HG03103 (cell line): ENCODE data around the gene C22orf31.
"Not testable (repeated sequence)": the region's sequence is repeated elsewhere in the genome, so short reads cannot be mapped to it uniquely, and the experiment has no call there.

Source experiments
- ATAC-seq: cut with Tn5 transposase; IDR thresholded peaks from one replicate; pipeline ENCODE4 v1.9.1; 2021; ENCODE audit warnings: low read depth; ENCODE audit not compliant: unreplicated experiment

The C22orf31 gene

GRCh38 chr22:29060251-29060869 is 1.3 kb downstream of the C22orf31 start:
- ATAC-seq, result no peak

GRCh38 chr22:29056472-29056871 is 5.2 kb downstream of the C22orf31 start:
- no peak for ATAC-seq

- no peak for ATAC-seq
Observed at GRCh38 chr22:29055192-29055830, 6.3 kb downstream of the C22orf31 start.

DNA sequence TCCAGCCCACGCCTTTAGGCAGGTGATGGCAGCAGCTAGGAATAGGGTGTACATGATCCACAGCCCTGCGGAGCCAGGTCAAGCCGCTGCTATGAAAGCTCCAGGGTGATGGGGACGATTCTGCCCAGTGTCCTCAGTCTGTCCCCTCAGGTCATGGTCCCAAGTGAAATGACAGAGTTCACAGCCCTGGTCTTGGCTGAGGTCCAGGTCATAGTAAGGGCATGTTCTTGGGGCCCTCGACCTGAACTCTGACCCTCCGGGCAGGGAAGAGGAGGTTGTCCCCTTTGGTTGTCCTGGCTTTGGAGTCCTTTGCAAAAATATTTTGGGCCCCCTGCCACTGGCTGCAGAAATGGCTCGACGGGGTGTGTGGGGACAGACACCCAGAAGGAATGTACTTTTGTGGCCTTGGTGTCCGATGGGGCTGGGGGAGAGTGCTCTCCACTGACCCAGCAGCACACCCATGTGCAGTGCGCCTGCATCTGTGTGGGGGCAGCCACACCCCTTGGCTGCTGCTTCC is 7.3 kb downstream of the C22orf31 start:
- no peak for ATAC-seq

DNA sequence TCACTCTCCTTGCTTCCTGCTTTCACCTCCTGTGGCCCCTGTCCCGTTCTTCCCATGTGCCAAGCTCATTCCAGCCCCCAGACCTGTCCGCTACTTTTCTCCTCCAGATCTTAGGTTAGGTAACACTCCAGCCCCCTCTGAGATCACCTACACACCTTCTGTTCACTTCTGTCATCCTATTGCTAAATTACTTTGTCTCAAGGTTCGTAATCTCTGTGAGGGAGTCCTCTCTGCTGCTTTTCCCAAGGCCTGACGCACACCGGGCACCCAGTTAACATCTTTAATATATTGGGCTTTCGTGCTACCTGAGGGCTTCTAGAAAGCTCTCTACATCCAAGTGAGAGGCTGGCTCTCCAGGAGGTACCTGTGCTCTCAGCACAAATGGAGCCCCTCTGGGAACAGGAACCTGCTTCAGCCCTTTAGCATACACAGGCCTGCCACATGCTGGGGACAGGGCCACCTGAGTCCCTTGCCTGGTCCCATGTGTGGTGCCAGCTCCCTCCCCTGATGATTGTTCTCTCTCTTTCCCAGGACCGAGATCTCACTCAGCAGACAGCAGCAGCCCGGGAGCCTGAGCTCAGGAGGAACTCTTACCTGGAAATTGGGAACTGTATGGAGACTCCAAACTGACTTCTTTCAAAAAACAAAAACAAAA is 8.5 kb downstream of the C22orf31 start:
- no peak for ATAC-seq

DNA sequence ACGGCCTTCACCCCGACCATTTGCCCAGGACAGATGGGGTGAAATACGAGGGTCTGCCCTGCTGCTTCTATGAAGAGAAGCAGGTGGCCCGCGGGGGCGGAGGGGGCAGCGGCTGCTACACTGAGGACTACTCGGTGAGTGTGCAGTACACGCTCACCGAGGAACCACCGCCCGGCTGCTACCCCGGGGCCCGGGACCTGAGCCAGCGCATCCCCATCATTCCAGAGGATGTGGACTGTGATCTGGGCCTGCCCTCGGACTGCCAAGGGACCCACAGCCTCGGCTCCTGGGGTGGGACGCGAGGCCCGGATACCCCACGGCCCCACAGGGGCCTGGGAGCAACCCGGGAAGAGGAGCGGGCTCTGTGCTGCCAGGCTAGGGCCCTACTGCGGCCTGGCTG is 11.2 kb downstream of the C22orf31 start:
- no peak for ATAC-seq

DNA sequence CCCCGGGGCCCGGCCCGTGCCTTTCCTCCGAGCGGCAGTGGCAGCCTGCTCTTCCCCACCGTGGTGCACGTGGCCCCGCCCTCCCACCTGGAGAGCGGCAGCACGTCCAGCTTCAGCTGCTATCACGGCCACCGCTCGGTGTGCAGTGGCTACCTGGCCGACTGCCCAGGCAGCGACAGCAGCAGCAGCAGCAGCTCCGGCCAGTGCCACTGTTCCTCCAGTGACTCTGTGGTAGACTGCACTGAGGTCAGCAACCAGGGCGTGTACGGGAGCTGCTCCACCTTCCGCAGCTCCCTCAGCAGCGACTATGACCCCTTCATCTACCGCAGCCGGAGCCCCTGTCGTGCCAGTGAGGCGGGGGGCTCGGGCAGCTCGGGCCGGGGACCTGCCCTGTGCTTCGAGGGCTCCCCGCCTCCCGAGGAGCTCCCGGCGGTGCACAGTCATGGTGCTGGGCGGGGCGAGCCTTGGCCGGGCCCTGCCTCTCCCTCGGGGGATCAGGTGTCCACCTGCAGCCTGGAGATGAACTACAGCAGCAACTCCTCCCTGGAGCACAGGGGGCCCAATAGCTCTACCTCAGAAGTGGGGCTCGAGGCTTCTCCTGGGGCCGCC is 11.9 kb downstream of the C22orf31 start:
- ATAC-seq, result no peak

GRCh38 chr22:29048822-29049654 is 12.6 kb downstream of the C22orf31 start:
- no peak for ATAC-seq

- ATAC-seq, result no peak
Observed at GRCh38 chr22:29044657-29045176, 16.9 kb downstream of the C22orf31 start.

DNA sequence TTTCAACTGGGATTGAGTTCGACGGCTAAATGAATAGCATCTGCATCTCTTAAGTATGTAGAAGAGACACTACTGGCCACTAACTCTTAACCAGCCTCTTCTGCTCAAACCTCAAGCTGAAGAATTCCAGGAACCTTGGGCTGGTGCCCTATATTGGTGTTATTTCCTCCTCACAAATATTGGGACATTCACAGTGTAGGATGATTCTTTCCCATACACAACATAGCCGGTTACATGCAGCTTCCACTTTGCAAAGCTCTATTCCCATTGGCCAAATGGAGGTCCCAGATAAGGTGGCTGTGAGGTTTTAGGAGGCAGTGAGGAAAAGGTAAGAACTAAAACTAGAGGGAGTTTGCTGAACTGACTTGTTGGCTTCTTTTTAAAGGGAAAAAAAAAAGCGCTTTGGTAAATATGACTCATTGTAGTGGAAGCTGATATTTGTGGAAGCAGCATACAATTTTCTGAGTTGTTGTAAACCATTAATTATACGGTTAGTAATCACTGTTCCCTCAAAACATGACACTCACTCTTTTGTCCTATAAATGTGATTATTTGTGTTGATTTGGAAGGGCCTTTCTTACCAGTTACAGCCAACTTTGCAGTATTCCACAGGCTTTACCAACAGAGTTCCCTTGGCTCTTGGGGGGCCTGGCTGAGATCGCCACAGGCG is 17.6 kb downstream of the C22orf31 start:
- no peak for ATAC-seq

GRCh38 chr22:29041408-29041807 is 20.2 kb downstream of the C22orf31 start:
- no peak for ATAC-seq

DNA sequence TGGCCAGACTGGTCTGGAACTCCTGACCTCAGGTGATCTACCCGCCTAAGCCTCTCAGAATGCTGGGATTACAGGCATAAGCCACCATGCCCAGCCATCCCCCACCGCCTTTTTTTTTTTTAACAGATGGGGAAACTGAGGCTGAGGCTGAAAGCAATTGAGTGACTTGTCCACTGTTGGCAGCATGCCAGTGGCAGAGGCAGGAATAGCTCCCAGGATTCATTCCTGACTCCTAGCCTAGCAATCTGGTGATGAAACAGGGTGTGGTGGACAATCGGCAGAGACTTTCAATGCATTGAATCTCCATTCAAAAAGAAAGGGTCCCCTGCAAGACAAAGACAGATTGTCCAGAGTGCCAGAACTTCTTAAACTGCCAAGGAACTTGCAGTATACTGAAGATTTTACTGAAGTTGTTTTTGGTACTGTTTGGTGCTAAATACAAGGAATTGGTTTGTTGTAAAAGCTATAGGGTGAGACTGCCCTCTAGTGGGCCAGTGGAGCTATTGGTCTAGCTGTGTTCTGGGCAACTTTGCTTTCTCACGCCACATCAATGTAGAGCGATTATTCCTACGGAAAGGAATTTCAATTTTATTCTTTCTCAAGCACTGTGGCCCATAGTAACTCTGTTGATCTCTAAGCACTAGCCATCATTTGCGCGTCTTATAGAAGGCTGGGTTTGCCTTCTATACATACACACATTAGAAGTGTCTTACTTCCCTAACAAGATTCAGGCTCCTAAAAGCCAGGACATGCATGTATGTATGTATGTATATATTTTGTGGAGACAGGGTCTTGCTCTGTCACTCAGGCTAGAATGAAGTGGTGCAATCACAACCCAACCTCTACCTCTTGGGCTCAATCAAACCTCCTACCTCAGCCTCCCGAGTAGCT is 21.0 kb downstream of the C22orf31 start:
- no peak for ATAC-seq

- ATAC-seq, result not testable (repeated sequence)
Observed at GRCh38 chr22:29039684-29040083, 21.9 kb downstream of the C22orf31 start.

DNA sequence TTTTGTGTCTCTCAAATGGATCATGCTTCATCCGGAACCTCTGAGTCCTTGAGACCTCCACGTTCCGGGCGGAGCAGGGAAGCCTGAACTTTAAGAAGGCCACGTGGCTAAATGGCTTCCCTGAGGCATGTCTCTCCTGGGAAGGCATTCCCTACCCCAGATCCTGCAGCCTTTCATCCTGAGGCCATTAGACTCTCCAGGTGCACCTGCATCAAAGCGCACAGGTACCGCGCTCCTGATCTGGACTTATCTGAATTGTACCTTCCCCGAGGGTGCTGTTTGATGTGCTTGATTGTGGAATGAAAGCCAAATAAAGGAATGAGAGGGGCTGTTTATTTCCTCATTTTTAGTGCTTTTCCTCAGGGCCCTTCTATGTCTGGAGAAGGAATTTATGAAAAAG is 22.5 kb downstream of the C22orf31 start:
- no peak for ATAC-seq

DNA sequence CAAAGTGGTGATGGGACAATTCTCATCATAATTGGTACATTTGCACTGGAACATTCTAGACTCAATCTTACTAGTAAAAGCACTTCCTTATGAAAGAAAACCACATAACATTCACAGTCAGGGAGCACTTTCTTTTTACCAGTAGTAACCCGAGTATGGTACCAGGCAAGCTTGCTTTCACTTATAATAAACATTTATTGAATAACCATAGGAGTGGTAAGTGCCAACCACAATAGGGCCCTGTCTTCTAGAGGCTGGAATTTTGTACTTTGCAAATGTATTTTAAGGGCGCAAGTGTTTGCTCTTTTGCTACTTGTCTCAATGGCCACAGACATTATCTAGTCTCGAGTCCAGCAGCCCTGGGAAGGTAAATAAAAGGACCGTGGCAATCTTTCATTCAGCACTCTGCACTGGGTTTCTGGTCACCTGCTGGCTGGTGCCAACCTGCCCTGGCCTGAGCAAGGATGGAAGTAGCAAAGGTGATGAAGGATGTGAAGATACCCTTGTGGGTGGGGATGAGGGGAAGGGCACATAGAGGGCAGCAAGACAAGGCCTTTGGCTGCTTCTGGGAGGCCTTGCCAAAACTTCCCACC is 24.2 kb downstream of the C22orf31 start:
- no peak for ATAC-seq

- ATAC-seq, result no peak
Observed at GRCh38 chr22:29032584-29032983, 29.0 kb downstream of the C22orf31 start.

- no peak for ATAC-seq
Observed at GRCh38 chr22:29032014-29032475, 29.6 kb downstream of the C22orf31 start.
